T-helper 1 cell treated with Interleukin-12 subunit alpha and Interleukin-12 subunit beta and Interleukin-4 antibody, amounts not matched to agents 30 μg/mL and 1 μg/mL, for 36 hours (primary cell): ENCODE results near the gene LAMA2.

ENCODE experiments used
- H3K27ac Mint-ChIP-seq: one replicate; pipeline ENCODE4 v1.8.0; 2021; ENCODE audit warnings: mild to moderate bottlenecking, mixed read lengths
- H3K27me3 Mint-ChIP-seq: one replicate; pipeline ENCODE4 v1.8.0; 2021; ENCODE audit warnings: low read depth, mixed read lengths
- H3K36me3 Mint-ChIP-seq: one replicate; pipeline ENCODE4 v1.8.0; 2021; ENCODE audit warnings: low read depth, mixed read lengths
- H3K4me1 Mint-ChIP-seq: one replicate; pipeline ENCODE4 v1.8.0; 2021; ENCODE audit warnings: low read depth, mixed read lengths
- H3K4me3 Mint-ChIP-seq: one replicate; pipeline ENCODE4 v1.8.0; 2021; ENCODE audit warnings: mild to moderate bottlenecking, moderate library complexity, mixed read lengths
- H3K9me3 Mint-ChIP-seq: one replicate; pipeline ENCODE4 v1.8.0; 2021; ENCODE audit warnings: mixed read lengths

Gene LAMA2

GRCh38 chr6:128886706-128887105 is 3.8 kb downstream of the LAMA2 start:
- Mint-ChIP-seq H3K4me3 (no peak overlapping the region), H3K27ac (no peak overlapping the region), H3K36me3 (no peaks in the 10 kb centered on the region), H3K4me1 (no peaks in the 10 kb centered on the region), H3K9me3 (no peaks in the 10 kb centered on the region), H3K27me3 (peaks cover 26% of the 10 kb centered on the region)

GRCh38 chr6:128888444-128889175 is 5.7 kb downstream of the LAMA2 start:
- H3K4me1 Mint-ChIP-seq, result no peaks in the 10 kb centered on the region
- H3K27ac Mint-ChIP-seq, result no peak overlapping the region
- H3K36me3 Mint-ChIP-seq, result no peaks in the 10 kb centered on the region
- peaks cover 8% of the 10 kb centered on the region for H3K27me3 Mint-ChIP-seq
- H3K9me3 Mint-ChIP-seq, result no peaks in the 10 kb centered on the region
- H3K4me3 Mint-ChIP-seq, result no peak overlapping the region

GRCh38 chr6:128889870-128890269 is 6.9 kb downstream of the LAMA2 start:
- Mint-ChIP-seq H3K4me3 (no peak overlapping the region), H3K36me3 (no peaks in the 10 kb centered on the region), H3K27me3 (peaks cover 1% of the 10 kb centered on the region), H3K27ac (no peak overlapping the region), H3K9me3 (no peaks in the 10 kb centered on the region), H3K4me1 (no peaks in the 10 kb centered on the region)

GRCh38 chr6:128892079-128892478 is 9.1 kb downstream of the LAMA2 start:
- Mint-ChIP-seq H3K4me3 (no peak overlapping the region), H3K27ac (no peak overlapping the region), H3K4me1 (no peaks in the 10 kb centered on the region), H3K27me3 (no peaks in the 10 kb centered on the region), H3K36me3 (no peaks in the 10 kb centered on the region), H3K9me3 (no peaks in the 10 kb centered on the region)

GRCh38 chr6:128899341-128900050 is 16.6 kb downstream of the LAMA2 start:
- Mint-ChIP-seq H3K27me3 (no peaks in the 10 kb centered on the region), H3K36me3 (no peaks in the 10 kb centered on the region), H3K4me1 (no peaks in the 10 kb centered on the region), H3K4me3 (no peak overlapping the region), H3K27ac (no peak overlapping the region), H3K9me3 (no peaks in the 10 kb centered on the region)

GRCh38 chr6:128903715-128904114 is 20.8 kb downstream of the LAMA2 start:
- Mint-ChIP-seq H3K9me3 (no peaks in the 10 kb centered on the region), H3K27me3 (no peaks in the 10 kb centered on the region), H3K27ac (no peak overlapping the region), H3K4me1 (no peaks in the 10 kb centered on the region), H3K36me3 (no peaks in the 10 kb centered on the region), H3K4me3 (no peak overlapping the region)

- Mint-ChIP-seq H3K36me3 (no peaks in the 10 kb centered on the region), H3K4me1 (no peaks in the 10 kb centered on the region), H3K9me3 (no peaks in the 10 kb centered on the region), H3K27ac (no peak overlapping the region), H3K4me3 (no peak overlapping the region), H3K27me3 (no peaks in the 10 kb centered on the region)
These were observed 31.1 kb downstream of the LAMA2 start for GRCh38 chr6:128914051-128914450.

GRCh38 chr6:128918886-128919285 is 35.9 kb downstream of the LAMA2 start:
- no peaks in the 10 kb centered on the region for H3K9me3 Mint-ChIP-seq

GRCh38 chr6:128919412-128920180 is 36.7 kb downstream of the LAMA2 start:
- Mint-ChIP-seq H3K4me1 (no peaks in the 10 kb centered on the region), H3K9me3 (no peaks in the 10 kb centered on the region), H3K36me3 (no peaks in the 10 kb centered on the region), H3K27me3 (no peaks in the 10 kb centered on the region), H3K27ac (no peak overlapping the region), H3K4me3 (no peak overlapping the region)

More at GRCh38 chr6:128918886-128919285, 35.9 kb downstream of the LAMA2 start:
- Mint-ChIP-seq H3K4me1 (no peaks in the 10 kb centered on the region), H3K27ac (no peak overlapping the region), H3K4me3 (no peak overlapping the region), H3K36me3 (no peaks in the 10 kb centered on the region), H3K27me3 (no peaks in the 10 kb centered on the region)

- H3K4me1 Mint-ChIP-seq, result no peaks in the 10 kb centered on the region
- no peak overlapping the region for H3K4me3 Mint-ChIP-seq
- H3K27ac Mint-ChIP-seq, result no peak overlapping the region
- no peaks in the 10 kb centered on the region for H3K9me3 Mint-ChIP-seq
- H3K27me3 Mint-ChIP-seq, result no peaks in the 10 kb centered on the region
- H3K36me3 Mint-ChIP-seq, result no peaks in the 10 kb centered on the region
These were observed 42.8 kb downstream of the LAMA2 start for GRCh38 chr6:128925765-128926164.

GRCh38 chr6:128929869-128930268 is 46.9 kb downstream of the LAMA2 start:
- H3K27me3 Mint-ChIP-seq, result no peaks in the 10 kb centered on the region
- no peak overlapping the region for H3K4me3 Mint-ChIP-seq
- H3K36me3 Mint-ChIP-seq, result no peaks in the 10 kb centered on the region
- no peak overlapping the region for H3K27ac Mint-ChIP-seq
- no peaks in the 10 kb centered on the region for H3K9me3 Mint-ChIP-seq
- no peaks in the 10 kb centered on the region for H3K4me1 Mint-ChIP-seq

- H3K27ac Mint-ChIP-seq, result no peak overlapping the region
- no peak overlapping the region for H3K4me3 Mint-ChIP-seq
- no peaks in the 10 kb centered on the region for H3K4me1 Mint-ChIP-seq
- H3K36me3 Mint-ChIP-seq, result no peaks in the 10 kb centered on the region
- no peaks in the 10 kb centered on the region for H3K27me3 Mint-ChIP-seq
- H3K9me3 Mint-ChIP-seq, result no peaks in the 10 kb centered on the region
These were observed 47.4 kb downstream of the LAMA2 start for GRCh38 chr6:128930321-128930720.

GRCh38 chr6:128932061-128932460 is 49.1 kb downstream of the LAMA2 start:
- no peaks in the 10 kb centered on the region for H3K4me1 Mint-ChIP-seq
- H3K36me3 Mint-ChIP-seq, result no peaks in the 10 kb centered on the region
- H3K27me3 Mint-ChIP-seq, result no peaks in the 10 kb centered on the region
- H3K4me3 Mint-ChIP-seq, result no peak overlapping the region
- H3K27ac Mint-ChIP-seq, result no peak overlapping the region
- H3K9me3 Mint-ChIP-seq, result no peaks in the 10 kb centered on the region

GRCh38 chr6:128950864-128951263 is 67.9 kb downstream of the LAMA2 start:
- Mint-ChIP-seq H3K4me3 (no peak overlapping the region), H3K9me3 (no peaks in the 10 kb centered on the region), H3K4me1 (no peaks in the 10 kb centered on the region), H3K27ac (no peak overlapping the region), H3K36me3 (no peaks in the 10 kb centered on the region), H3K27me3 (no peaks in the 10 kb centered on the region)

- Mint-ChIP-seq H3K27me3 (no peaks in the 10 kb centered on the region), H3K36me3 (no peaks in the 10 kb centered on the region), H3K9me3 (no peaks in the 10 kb centered on the region)
These were observed 70.0 kb downstream of the LAMA2 start for GRCh38 chr6:128952902-128953301.

More at GRCh38 chr6:128952902-128953301, 70.0 kb downstream of the LAMA2 start:
- H3K4me3 Mint-ChIP-seq, result no peak overlapping the region
- H3K4me1 Mint-ChIP-seq, result no peaks in the 10 kb centered on the region
- H3K27ac Mint-ChIP-seq, result no peak overlapping the region
